RPMI7951 (cell line): ENCODE measurements around the gene LMO1. TPM values are rescaled to one million over a fixed set of nuclear protein-coding genes. Genes with fewer than 3 reads are reported as not detected.
A peak's percentile ranks its signal among the peaks of the same experiment; 100 is the strongest.

Experiments
- DNase-seq: peaks from one replicate; pipeline ENCODE4 v3.0.0-alpha.2; 2012; ENCODE audit warnings: low read depth
- total RNA-seq: library from RNA; depleted of rRNA; stranded (reverse); fragments of >200 nt; shearing (Covaris generic); gene quantifications from 2 replicates; pipeline ENCODE4 v1.2.3, GENCODE V29; 2014; rRNA removed

The LMO1 gene
- total RNA-seq, 1 experiment from 2014 or later: not detected

GRCh38 chr11:8205566-8205965 lies 58.1 kb downstream of the LMO1 start:
- no peak for DNase-seq

DNA sequence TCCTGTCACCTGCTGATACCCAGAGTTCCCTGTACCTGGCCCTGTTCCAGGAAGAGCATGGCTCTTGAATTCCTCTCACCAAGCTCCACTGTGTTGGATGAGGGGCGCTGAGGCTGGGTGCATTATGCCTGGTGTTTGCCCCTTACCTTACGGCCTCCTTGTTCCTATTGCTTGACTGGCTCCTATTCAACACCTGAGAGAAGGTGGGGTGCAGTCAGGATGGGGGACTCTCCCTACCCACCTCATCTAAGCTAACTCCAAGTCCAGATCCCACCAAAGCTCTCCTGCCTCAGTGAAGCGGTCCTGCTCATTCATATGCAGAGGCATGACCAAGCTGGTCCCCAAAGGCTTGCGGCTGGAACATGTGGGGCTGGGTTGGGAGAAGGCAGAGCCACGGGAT lies 59.1 kb downstream of the LMO1 start:
- DNase-seq: no peak

GRCh38 chr11:8204025-8204424 lies 59.7 kb downstream of the LMO1 start:
- DNase-seq: no peak

- DNase-seq: no peak
Observed at GRCh38 chr11:8203414-8203715, 60.3 kb downstream of the LMO1 start.

- no peak for DNase-seq
Observed at GRCh38 chr11:8202516-8203413, 60.9 kb downstream of the LMO1 start.

GRCh38 chr11:8201644-8202365 lies 61.9 kb downstream of the LMO1 start:
- no peak for DNase-seq

- no peak for DNase-seq
Observed at GRCh38 chr11:8199676-8200075, 64.0 kb downstream of the LMO1 start.

- no peak for DNase-seq
Observed at GRCh38 chr11:8196749-8197148, 66.9 kb downstream of the LMO1 start.

- DNase-seq: no peak
Observed at GRCh38 chr11:8194956-8195355, 68.7 kb downstream of the LMO1 start.

DNA sequence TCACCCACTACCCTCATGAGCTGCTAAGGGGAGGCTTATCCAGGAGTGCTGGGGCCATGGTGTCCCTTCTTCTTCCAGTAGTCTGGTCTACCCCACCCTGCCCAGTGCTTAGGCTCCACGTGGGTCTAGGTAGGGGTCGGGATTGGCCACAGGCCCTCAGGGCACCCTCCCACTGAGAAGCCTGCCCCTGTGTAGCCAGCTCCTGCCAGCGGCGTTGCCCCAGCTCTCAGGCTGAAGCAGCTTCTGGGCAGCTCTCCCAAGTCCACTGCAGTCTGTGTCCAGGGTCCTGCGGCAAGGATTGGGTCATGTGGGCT lies 70.8 kb downstream of the LMO1 start:
- no peak for DNase-seq

- peak; percentile 47 for DNase-seq
Observed at GRCh38 chr11:8192016-8192895, 71.4 kb downstream of the LMO1 start.

- no peak for DNase-seq
Observed at GRCh38 chr11:8190431-8190830, 73.2 kb downstream of the LMO1 start.

- DNase-seq: no peak
Observed at GRCh38 chr11:8186429-8186828, 77.2 kb downstream of the LMO1 start.

- no peak for DNase-seq
Observed at GRCh38 chr11:8183111-8183510, 80.6 kb downstream of the LMO1 start.

- DNase-seq: no peak
Observed at GRCh38 chr11:8180469-8180868, 83.2 kb downstream of the LMO1 start.

DNA sequence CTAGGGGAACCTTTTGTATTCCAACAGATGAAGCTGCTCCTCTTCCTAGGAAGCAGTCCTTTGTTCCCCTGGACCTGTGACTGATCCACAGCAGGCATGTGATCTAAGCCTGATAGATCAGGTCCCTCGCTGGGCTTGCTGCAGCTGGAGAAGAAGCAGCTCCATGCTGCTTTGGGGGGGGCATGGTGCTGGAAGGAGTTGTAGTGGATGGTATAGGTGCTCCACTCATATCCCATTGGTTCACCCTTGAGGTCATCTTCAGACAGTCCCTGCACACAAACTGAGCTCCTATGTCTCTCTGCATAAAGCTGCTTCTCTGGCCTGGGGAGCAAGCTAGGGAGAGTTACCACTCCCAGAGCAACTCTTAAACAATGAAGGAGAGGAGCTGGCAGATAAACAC lies 85.4 kb downstream of the LMO1 start:
- no peak for DNase-seq

DNA sequence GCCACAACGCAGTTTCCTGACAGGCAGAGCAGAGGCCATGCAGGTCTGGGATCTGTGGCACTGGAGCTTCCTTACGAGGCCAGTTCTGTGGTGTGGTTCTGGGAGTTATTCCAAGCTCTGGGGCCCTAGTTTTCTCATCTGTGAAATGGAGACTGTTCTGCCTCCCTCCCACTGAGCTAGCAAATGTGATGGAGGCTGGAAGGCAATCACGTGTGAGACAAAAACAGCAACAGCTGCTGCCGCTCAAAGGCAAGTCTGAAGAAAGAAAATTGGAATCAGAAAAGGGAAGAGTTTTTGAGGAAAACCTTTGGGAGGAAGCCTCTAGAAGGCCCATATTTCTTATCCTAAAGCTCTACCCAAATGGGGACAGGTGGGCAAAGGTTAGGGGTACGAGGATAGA lies 86.5 kb downstream of the LMO1 start:
- DNase-seq: no peak

Other genes starting within 250 kb of the LMO1 start
- gene TUB, start 182.7 kb downstream of the LMO1 start, total RNA-seq: under 0.01 and 0.10 TPM in 2 replicates
- gene RIC3, start 94.9 kb downstream of the LMO1 start, total RNA-seq: not detected in 2 replicates